ENCODE results near the gene MPND. TPM values are rescaled to one million over a fixed set of nuclear protein-coding genes. Genes with fewer than 3 reads are reported as not detected.

MPND gene
- total and polyA plus RNA-seq, 2 of the 13 experiments (the other 11 are each of a cell fraction or from before 2014, with no cell fraction given) = 10.8 to 15.8 TPM

GRCh38 chr19:4343370-4344307 lies at the start of gene MPND (continued):
- TF ChIP-seq ARID4A (CRISPR knock-in tag; IDR thresholded peaks at IDR 0.05; ENCODE audit: borderline replicate concordance) (peak; percentile 70), ZNF639 (CRISPR knock-in tag; conservative IDR thresholded peaks at IDR 0.05) (no peak), JDP2 (CRISPR knock-in tag; IDR thresholded peaks at IDR 0.05; ENCODE audit: borderline replicate concordance) (no peak), ZSCAN5A (CRISPR knock-in tag; IDR thresholded peaks at IDR 0.05; ENCODE audit: borderline replicate concordance) (no peak), ZNF598 (CRISPR knock-in tag; IDR thresholded peaks at IDR 0.05; ENCODE audit: borderline replicate concordance) (no peak), ZNF672 (CRISPR knock-in tag; IDR thresholded peaks at IDR 0.05) (no peak), TBP (CRISPR knock-in tag; IDR thresholded peaks at IDR 0.05) (no peak), ZNF317 (CRISPR knock-in tag; IDR thresholded peaks at IDR 0.05) (no peak), HMGXB4 (CRISPR knock-in tag; IDR thresholded peaks at IDR 0.05; ENCODE audit: borderline replicate concordance in 1 of 2, low read depth in 1 of 2) (no peak; a peak in 1 of 4 replicates), SRY (CRISPR knock-in tag; IDR thresholded peaks at IDR 0.05) (0 out of 2 replicates have a peak, but pooled peaks have one; percentile 43), XRCC5 (optimal IDR thresholded peaks at IDR 0.05; ENCODE audit: low read length) (no peak), ZNF564 (CRISPR knock-in tag; IDR thresholded peaks at IDR 0.05) (no peak), SRF (IDR thresholded peaks at IDR 0.05; ENCODE audit: low read depth, low read length) (no peak), ZFP36L1 (CRISPR knock-in tag; IDR thresholded peaks at IDR 0.05) (no peak; the same call in 1 of the 2 replicates), ZUFSP (CRISPR knock-in tag; IDR thresholded peaks at IDR 0.05; ENCODE audit: borderline replicate concordance) (no peak), ZNF558 (CRISPR knock-in tag; IDR thresholded peaks at IDR 0.05; ENCODE audit: borderline replicate concordance) (peak; percentile 78; the same call in 1 of the 2 replicates), ZNF33B (CRISPR knock-in tag; IDR thresholded peaks at IDR 0.05) (no peak)

Data from HepG2 (cell line).